Measurements from ENCODE around the gene RASA3.
"Not testable (repeated sequence)": the region's sequence is repeated elsewhere in the genome, so short reads cannot be mapped to it uniquely, and the experiment has no call there.

Gene RASA3

GRCh38 chr13:114021464-114022308 is 110.7 kb downstream of the RASA3 start:
- DNase-seq (ENCODE audit: low read depth, low spot score) = no peak
- no peak overlapping the region for H3K4me3 ChIP-seq (ENCODE audit: low read length)

GRCh38 chr13:114020750-114021463 is 111.5 kb downstream of the RASA3 start:
- no peak for DNase-seq (ENCODE audit: low read depth, low spot score)
- H3K4me3 ChIP-seq (ENCODE audit: low read length) = no peak overlapping the region

- not testable (repeated sequence) for DNase-seq (ENCODE audit: low read depth, low spot score); H3K4me3 ChIP-seq (ENCODE audit: low read length)
These were observed 112.3 kb downstream of the RASA3 start for GRCh38 chr13:114020134-114020533.

GRCh38 chr13:114019367-114019766 is 113.1 kb downstream of the RASA3 start:
- H3K4me3 ChIP-seq (ENCODE audit: low read length) = no peak overlapping the region
- DNase-seq (ENCODE audit: low read depth, low spot score) = no peak

- DNase-seq (ENCODE audit: low read depth, low spot score) = no peak
These were observed 113.9 kb downstream of the RASA3 start for GRCh38 chr13:114018461-114019055.

GRCh38 chr13:114017966-114018365 is 114.5 kb downstream of the RASA3 start:
- DNase-seq (ENCODE audit: low read depth, low spot score) = no peak

More at GRCh38 chr13:114018461-114019055, 113.9 kb downstream of the RASA3 start:
- no peak overlapping the region for H3K4me3 ChIP-seq (ENCODE audit: low read length)

GRCh38 chr13:114017028-114017630 is 115.3 kb downstream of the RASA3 start:
- no peak overlapping the region for H3K4me3 ChIP-seq (ENCODE audit: low read length)
- no peak for DNase-seq (ENCODE audit: low read depth, low spot score)

More at GRCh38 chr13:114017966-114018365, 114.5 kb downstream of the RASA3 start:
- no peak overlapping the region for H3K4me3 ChIP-seq (ENCODE audit: low read length)

- H3K4me3 ChIP-seq (ENCODE audit: low read length) = no peak overlapping the region
- DNase-seq (ENCODE audit: low read depth, low spot score) = no peak
These were observed 115.9 kb downstream of the RASA3 start for GRCh38 chr13:114016321-114017027.

- DNase-seq (ENCODE audit: low read depth, low spot score) = no peak
- no peak overlapping the region for H3K4me3 ChIP-seq (ENCODE audit: low read length)
These were observed 116.5 kb downstream of the RASA3 start for GRCh38 chr13:114015969-114016295.

GRCh38 chr13:114015111-114015968 is 117.1 kb downstream of the RASA3 start:
- no peak overlapping the region for H3K4me3 ChIP-seq (ENCODE audit: low read length)
- no peak for DNase-seq (ENCODE audit: low read depth, low spot score)

GRCh38 chr13:114013952-114014629 is 118.3 kb downstream of the RASA3 start:
- no peak overlapping the region for H3K4me3 ChIP-seq (ENCODE audit: low read length)
- no peak for DNase-seq (ENCODE audit: low read depth, low spot score)

- H3K4me3 ChIP-seq (ENCODE audit: low read length) = no peak overlapping the region
- DNase-seq (ENCODE audit: low read depth, low spot score) = no peak
These were observed 119.1 kb downstream of the RASA3 start for GRCh38 chr13:114013336-114013735.

- no peak overlapping the region for H3K4me3 ChIP-seq (ENCODE audit: low read length)
- DNase-seq (ENCODE audit: low read depth, low spot score) = no peak
These were observed 119.5 kb downstream of the RASA3 start for GRCh38 chr13:114012921-114013320.

GRCh38 chr13:114012141-114012540 is 120.3 kb downstream of the RASA3 start:
- H3K4me3 ChIP-seq (ENCODE audit: low read length) = no peak overlapping the region
- DNase-seq (ENCODE audit: low read depth, low spot score) = no peak

GRCh38 chr13:114011226-114011625 is 121.2 kb downstream of the RASA3 start:
- H3K4me3 ChIP-seq (ENCODE audit: low read length) = no peak overlapping the region
- DNase-seq (ENCODE audit: low read depth, low spot score) = no peak

- H3K4me3 ChIP-seq (ENCODE audit: low read length) = no peak overlapping the region
- peak; percentile 58 for DNase-seq (ENCODE audit: low read depth, low spot score)
These were observed 121.9 kb downstream of the RASA3 start for GRCh38 chr13:114010401-114011101.

Measured in Jurkat, Clone E6-1 (cell line).